Measurements from ENCODE around the gene TBC1D21.

Gene TBC1D21

GRCh38 chr15:73873456-73873855 is at the start of gene TBC1D21:
Gene TBC1D21, plus strand, starts transcription at chr15:73873564. Its CDS starts 146 bp downstream, at chr15:73873710.
- Histone ChIP-seq H3K27me3 (ENCODE audit: control insufficient read depth, insufficient read depth, low read length) (0 out of 2 replicates have a peak, but pooled peaks cover 4% of the 10 kb centered on the region), H3K9me3 (ENCODE audit: control insufficient read depth, insufficient read depth, low read length) (no peaks in the 10 kb centered on the region), H3K27ac (ENCODE audit: low read depth, low read length) (no peak within 1 kb of the TSS), H3K4me3 (ENCODE audit: low read depth, low read length) (no peak within 1 kb of the TSS), H3K9ac (ENCODE audit: low read depth, low read length) (no peak within 1 kb of the TSS), H3K36me3 (ENCODE audit: control insufficient read depth, insufficient read depth, low read length) (no peaks in the 10 kb centered on the region), H3K4me1 (ENCODE audit: control insufficient read depth, insufficient read depth, low read length) (no peaks in the 10 kb centered on the region)

GRCh38 chr15:73826711-73827251 is 46.6 kb upstream of the TBC1D21 start:
- no peaks in the 10 kb centered on the region for H3K36me3 ChIP-seq (ENCODE audit: control insufficient read depth, insufficient read depth, low read length)
- no peak overlapping the region for H3K27ac ChIP-seq (ENCODE audit: low read depth, low read length)
- H3K9me3 ChIP-seq (ENCODE audit: control insufficient read depth, insufficient read depth, low read length), result no peaks in the 10 kb centered on the region

GRCh38 chr15:73829523-73829922 is 43.8 kb upstream of the TBC1D21 start:
- Histone ChIP-seq H3K27me3 (ENCODE audit: control insufficient read depth, insufficient read depth, low read length) (no peaks in the 10 kb centered on the region), H3K27ac (ENCODE audit: low read depth, low read length) (no peak overlapping the region), H3K4me3 (ENCODE audit: low read depth, low read length) (no peak overlapping the region), H3K9ac (ENCODE audit: low read depth, low read length) (no peak overlapping the region), H3K4me1 (ENCODE audit: control insufficient read depth, insufficient read depth, low read length) (no peaks in the 10 kb centered on the region), H3K9me3 (ENCODE audit: control insufficient read depth, insufficient read depth, low read length) (no peaks in the 10 kb centered on the region), H3K36me3 (ENCODE audit: control insufficient read depth, insufficient read depth, low read length) (no peaks in the 10 kb centered on the region)

More at GRCh38 chr15:73826711-73827251, 46.6 kb upstream of the TBC1D21 start:
- H3K4me1 ChIP-seq (ENCODE audit: control insufficient read depth, insufficient read depth, low read length), result no peaks in the 10 kb centered on the region
- no peak overlapping the region for H3K4me3 ChIP-seq (ENCODE audit: low read depth, low read length)
- H3K27me3 ChIP-seq (ENCODE audit: control insufficient read depth, insufficient read depth, low read length), result no peaks in the 10 kb centered on the region
- H3K9ac ChIP-seq (ENCODE audit: low read depth, low read length), result no peak overlapping the region

- Histone ChIP-seq H3K9me3 (ENCODE audit: control insufficient read depth, insufficient read depth, low read length) (no peaks in the 10 kb centered on the region), H3K36me3 (ENCODE audit: control insufficient read depth, insufficient read depth, low read length) (no peaks in the 10 kb centered on the region), H3K4me1 (ENCODE audit: control insufficient read depth, insufficient read depth, low read length) (no peaks in the 10 kb centered on the region), H3K27ac (ENCODE audit: low read depth, low read length) (no peak overlapping the region), H3K27me3 (ENCODE audit: control insufficient read depth, insufficient read depth, low read length) (no peaks in the 10 kb centered on the region), H3K9ac (ENCODE audit: low read depth, low read length) (no peak overlapping the region), H3K4me3 (ENCODE audit: low read depth, low read length) (no peak overlapping the region)
Observed at GRCh38 chr15:73832657-73833056, 40.7 kb upstream of the TBC1D21 start.

GRCh38 chr15:73836845-73837244 is 36.5 kb upstream of the TBC1D21 start:
- Histone ChIP-seq H3K4me1 (ENCODE audit: control insufficient read depth, insufficient read depth, low read length) (no peaks in the 10 kb centered on the region), H3K4me3 (ENCODE audit: low read depth, low read length) (no peak overlapping the region), H3K9me3 (ENCODE audit: control insufficient read depth, insufficient read depth, low read length) (no peaks in the 10 kb centered on the region), H3K27me3 (ENCODE audit: control insufficient read depth, insufficient read depth, low read length) (no peaks in the 10 kb centered on the region; the same call in 1 of the 2 replicates), H3K27ac (ENCODE audit: low read depth, low read length) (no peak overlapping the region), H3K36me3 (ENCODE audit: control insufficient read depth, insufficient read depth, low read length) (no peaks in the 10 kb centered on the region), H3K9ac (ENCODE audit: low read depth, low read length) (no peak overlapping the region)

GRCh38 chr15:73838831-73839426 is 34.4 kb upstream of the TBC1D21 start:
- no peaks in the 10 kb centered on the region; the same call in 1 of the 2 replicates for H3K27me3 ChIP-seq (ENCODE audit: control insufficient read depth, insufficient read depth, low read length)
- no peaks in the 10 kb centered on the region for H3K9me3 ChIP-seq (ENCODE audit: control insufficient read depth, insufficient read depth, low read length)

GRCh38 chr15:73839699-73840377 is 33.5 kb upstream of the TBC1D21 start:
- no peak overlapping the region for H3K9ac ChIP-seq (ENCODE audit: low read depth, low read length)
- no peak overlapping the region for H3K4me3 ChIP-seq (ENCODE audit: low read depth, low read length)
- H3K9me3 ChIP-seq (ENCODE audit: control insufficient read depth, insufficient read depth, low read length), result no peaks in the 10 kb centered on the region
- H3K36me3 ChIP-seq (ENCODE audit: control insufficient read depth, insufficient read depth, low read length), result no peaks in the 10 kb centered on the region
- peaks cover 7% of the 10 kb centered on the region for H3K4me1 ChIP-seq (ENCODE audit: control insufficient read depth, insufficient read depth, low read length)
- no peaks in the 10 kb centered on the region; the same call in 1 of the 2 replicates for H3K27me3 ChIP-seq (ENCODE audit: control insufficient read depth, insufficient read depth, low read length)
- no peak overlapping the region for H3K27ac ChIP-seq (ENCODE audit: low read depth, low read length)

More at GRCh38 chr15:73838831-73839426, 34.4 kb upstream of the TBC1D21 start:
- Histone ChIP-seq H3K4me3 (ENCODE audit: low read depth, low read length) (no peak overlapping the region), H3K4me1 (ENCODE audit: control insufficient read depth, insufficient read depth, low read length) (peaks cover 7% of the 10 kb centered on the region), H3K9ac (ENCODE audit: low read depth, low read length) (no peak overlapping the region), H3K27ac (ENCODE audit: low read depth, low read length) (no peak overlapping the region), H3K36me3 (ENCODE audit: control insufficient read depth, insufficient read depth, low read length) (no peaks in the 10 kb centered on the region)

GRCh38 chr15:73840771-73841170 is 32.6 kb upstream of the TBC1D21 start:
- Histone ChIP-seq H3K4me3 (ENCODE audit: low read depth, low read length) (no peak overlapping the region), H3K27me3 (ENCODE audit: control insufficient read depth, insufficient read depth, low read length) (no peaks in the 10 kb centered on the region; the same call in 1 of the 2 replicates), H3K4me1 (ENCODE audit: control insufficient read depth, insufficient read depth, low read length) (peaks cover 7% of the 10 kb centered on the region)

GRCh38 chr15:73841756-73842725 is 31.3 kb upstream of the TBC1D21 start:
- Histone ChIP-seq H3K27me3 (ENCODE audit: control insufficient read depth, insufficient read depth, low read length) (no peaks in the 10 kb centered on the region; the same call in 1 of the 2 replicates), H3K27ac (ENCODE audit: low read depth, low read length) (peak overlapping the region; percentile 22), H3K9me3 (ENCODE audit: control insufficient read depth, insufficient read depth, low read length) (no peaks in the 10 kb centered on the region), H3K9ac (ENCODE audit: low read depth, low read length) (no peak overlapping the region), H3K36me3 (ENCODE audit: control insufficient read depth, insufficient read depth, low read length) (no peaks in the 10 kb centered on the region), H3K4me3 (ENCODE audit: low read depth, low read length) (no peak overlapping the region), H3K4me1 (ENCODE audit: control insufficient read depth, insufficient read depth, low read length) (peaks cover 7% of the 10 kb centered on the region)

More at GRCh38 chr15:73840771-73841170, 32.6 kb upstream of the TBC1D21 start:
- Histone ChIP-seq H3K9me3 (ENCODE audit: control insufficient read depth, insufficient read depth, low read length) (no peaks in the 10 kb centered on the region), H3K9ac (ENCODE audit: low read depth, low read length) (no peak overlapping the region), H3K27ac (ENCODE audit: low read depth, low read length) (no peak overlapping the region), H3K36me3 (ENCODE audit: control insufficient read depth, insufficient read depth, low read length) (no peaks in the 10 kb centered on the region)

GRCh38 chr15:73843787-73844186 is 29.6 kb upstream of the TBC1D21 start:
- Histone ChIP-seq H3K27ac (ENCODE audit: low read depth, low read length) (no peak overlapping the region), H3K4me1 (ENCODE audit: control insufficient read depth, insufficient read depth, low read length) (peaks cover 7% of the 10 kb centered on the region), H3K36me3 (ENCODE audit: control insufficient read depth, insufficient read depth, low read length) (no peaks in the 10 kb centered on the region), H3K9ac (ENCODE audit: low read depth, low read length) (no peak overlapping the region), H3K27me3 (ENCODE audit: control insufficient read depth, insufficient read depth, low read length) (no peaks in the 10 kb centered on the region; the same call in 1 of the 2 replicates), H3K9me3 (ENCODE audit: control insufficient read depth, insufficient read depth, low read length) (no peaks in the 10 kb centered on the region), H3K4me3 (ENCODE audit: low read depth, low read length) (no peak overlapping the region)

Measured in HUES48 (cell line).